Measurements from ENCODE around the gene ZNF700. TPM values are rescaled to one million over a fixed set of nuclear protein-coding genes. Genes with fewer than 3 reads are reported as not detected.

ZNF700 gene
- total and polyA plus RNA-seq, 9 of the 15 experiments (the other 6 are each of a cell fraction or from before 2014, with no cell fraction given), result 10.3 to 24.7 (median 14.1) TPM

DNA sequence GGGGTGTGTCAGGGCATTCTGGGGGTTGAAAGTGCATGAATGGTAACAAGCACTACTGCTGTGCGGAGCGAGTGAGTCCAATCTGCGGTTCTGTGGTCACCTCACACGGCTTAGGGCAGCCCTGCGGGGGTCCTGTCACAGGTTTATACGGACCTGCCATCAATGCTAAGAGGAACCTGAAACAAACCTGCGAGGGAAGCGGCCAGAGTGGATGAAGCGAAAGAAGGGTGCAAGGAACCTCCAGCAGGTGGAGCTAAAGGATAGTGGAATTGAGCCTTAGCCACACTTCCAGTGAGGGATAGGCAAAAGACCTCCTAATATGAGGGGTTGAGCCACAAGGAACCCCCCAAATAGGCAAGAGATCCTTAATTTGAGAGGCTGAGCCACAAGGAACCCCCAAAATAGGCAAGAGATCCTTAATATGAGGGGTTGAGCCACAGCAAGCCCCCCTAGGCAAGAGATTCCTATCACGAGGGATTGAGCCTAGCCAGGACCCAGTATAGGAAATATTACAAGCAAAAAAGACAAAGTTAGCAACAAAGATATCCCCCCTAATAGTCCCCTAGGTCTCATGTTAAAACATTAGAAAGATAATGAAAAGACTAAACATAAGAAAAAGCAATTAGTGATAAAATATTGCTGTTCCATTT, 43.6 kb upstream of the ZNF700 start (continued):
- TF ChIP-seq TEAD4 (IDR thresholded peaks at IDR 0.05; ENCODE audit: low read length) (no peak), TEAD4 (CRISPR knock-in tag; IDR thresholded peaks at IDR 0.05; ENCODE audit: borderline replicate concordance) (no peak), KLF13 (tag; IDR thresholded peaks at IDR 0.05; ENCODE audit: borderline replicate concordance, low read depth) (no peak), BRCA1 (IDR thresholded peaks at IDR 0.05) (no peak), BRCA1 (CRISPR knock-in tag; IDR thresholded peaks at IDR 0.05) (no peak), NCOR1 (IDR thresholded peaks at IDR 0.05) (no peak), CBX3 (IDR thresholded peaks at IDR 0.05; ENCODE audit: borderline replicate concordance in 1 of 2, low read length in 2 of 2) (0 out of 3 replicates have a peak, but pooled peaks of 1 of the 2 experiments have one; percentile 23), ELF1 (tag; IDR thresholded peaks at IDR 0.05) (no peak), ZNF766 (CRISPR knock-in tag; conservative IDR thresholded peaks at IDR 0.05) (no peak), SMC3 (conservative IDR thresholded peaks at IDR 0.05; ENCODE audit: insufficient read depth, low read depth, low read length) (peak; percentile 87), STAG1 (CRISPR knock-in tag; IDR thresholded peaks at IDR 0.05; ENCODE audit: borderline replicate concordance) (peak; percentile 56; the same call in 1 of the 2 replicates), ZNF408 (CRISPR knock-in tag; IDR thresholded peaks at IDR 0.05; ENCODE audit: low read depth) (no peak), HIVEP1 (CRISPR knock-in tag; IDR thresholded peaks at IDR 0.05) (no peak)
- TF ChIP-seq, protein P1, sequence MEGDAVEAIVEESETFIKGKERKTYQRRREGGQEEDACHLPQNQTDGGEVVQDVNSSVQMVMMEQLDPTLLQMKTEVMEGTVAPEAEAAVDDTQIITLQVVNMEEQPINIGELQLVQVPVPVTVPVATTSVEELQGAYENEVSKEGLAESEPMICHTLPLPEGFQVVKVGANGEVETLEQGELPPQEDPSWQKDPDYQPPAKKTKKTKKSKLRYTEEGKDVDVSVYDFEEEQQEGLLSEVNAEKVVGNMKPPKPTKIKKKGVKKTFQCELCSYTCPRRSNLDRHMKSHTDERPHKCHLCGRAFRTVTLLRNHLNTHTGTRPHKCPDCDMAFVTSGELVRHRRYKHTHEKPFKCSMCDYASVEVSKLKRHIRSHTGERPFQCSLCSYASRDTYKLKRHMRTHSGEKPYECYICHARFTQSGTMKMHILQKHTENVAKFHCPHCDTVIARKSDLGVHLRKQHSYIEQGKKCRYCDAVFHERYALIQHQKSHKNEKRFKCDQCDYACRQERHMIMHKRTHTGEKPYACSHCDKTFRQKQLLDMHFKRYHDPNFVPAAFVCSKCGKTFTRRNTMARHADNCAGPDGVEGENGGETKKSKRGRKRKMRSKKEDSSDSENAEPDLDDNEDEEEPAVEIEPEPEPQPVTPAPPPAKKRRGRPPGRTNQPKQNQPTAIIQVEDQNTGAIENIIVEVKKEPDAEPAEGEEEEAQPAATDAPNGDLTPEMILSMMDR (IDR thresholded peaks at IDR 0.05 in 2 of 3, conservative IDR thresholded peaks at IDR 0.05 in 1 of 3; ENCODE audit: insufficient read depth in 2 of 3, low read depth in 1 of 3, low read length in 3 of 3), result peak; percentile 75 to 81 (median 81)
- TF ChIP-seq, protein P2, sequence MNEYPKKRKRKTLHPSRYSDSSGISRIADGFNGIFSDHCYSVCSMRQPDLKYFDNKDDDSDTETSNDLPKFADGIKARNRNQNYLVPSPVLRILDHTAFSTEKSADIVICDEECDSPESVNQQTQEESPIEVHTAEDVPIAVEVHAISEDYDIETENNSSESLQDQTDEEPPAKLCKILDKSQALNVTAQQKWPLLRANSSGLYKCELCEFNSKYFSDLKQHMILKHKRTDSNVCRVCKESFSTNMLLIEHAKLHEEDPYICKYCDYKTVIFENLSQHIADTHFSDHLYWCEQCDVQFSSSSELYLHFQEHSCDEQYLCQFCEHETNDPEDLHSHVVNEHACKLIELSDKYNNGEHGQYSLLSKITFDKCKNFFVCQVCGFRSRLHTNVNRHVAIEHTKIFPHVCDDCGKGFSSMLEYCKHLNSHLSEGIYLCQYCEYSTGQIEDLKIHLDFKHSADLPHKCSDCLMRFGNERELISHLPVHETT (CRISPR knock-in tag; conservative IDR thresholded peaks at IDR 0.05 in 1 of 2, IDR thresholded peaks at IDR 0.05 in 1 of 2), result no peak
- TF ChIP-seq, protein P3, sequence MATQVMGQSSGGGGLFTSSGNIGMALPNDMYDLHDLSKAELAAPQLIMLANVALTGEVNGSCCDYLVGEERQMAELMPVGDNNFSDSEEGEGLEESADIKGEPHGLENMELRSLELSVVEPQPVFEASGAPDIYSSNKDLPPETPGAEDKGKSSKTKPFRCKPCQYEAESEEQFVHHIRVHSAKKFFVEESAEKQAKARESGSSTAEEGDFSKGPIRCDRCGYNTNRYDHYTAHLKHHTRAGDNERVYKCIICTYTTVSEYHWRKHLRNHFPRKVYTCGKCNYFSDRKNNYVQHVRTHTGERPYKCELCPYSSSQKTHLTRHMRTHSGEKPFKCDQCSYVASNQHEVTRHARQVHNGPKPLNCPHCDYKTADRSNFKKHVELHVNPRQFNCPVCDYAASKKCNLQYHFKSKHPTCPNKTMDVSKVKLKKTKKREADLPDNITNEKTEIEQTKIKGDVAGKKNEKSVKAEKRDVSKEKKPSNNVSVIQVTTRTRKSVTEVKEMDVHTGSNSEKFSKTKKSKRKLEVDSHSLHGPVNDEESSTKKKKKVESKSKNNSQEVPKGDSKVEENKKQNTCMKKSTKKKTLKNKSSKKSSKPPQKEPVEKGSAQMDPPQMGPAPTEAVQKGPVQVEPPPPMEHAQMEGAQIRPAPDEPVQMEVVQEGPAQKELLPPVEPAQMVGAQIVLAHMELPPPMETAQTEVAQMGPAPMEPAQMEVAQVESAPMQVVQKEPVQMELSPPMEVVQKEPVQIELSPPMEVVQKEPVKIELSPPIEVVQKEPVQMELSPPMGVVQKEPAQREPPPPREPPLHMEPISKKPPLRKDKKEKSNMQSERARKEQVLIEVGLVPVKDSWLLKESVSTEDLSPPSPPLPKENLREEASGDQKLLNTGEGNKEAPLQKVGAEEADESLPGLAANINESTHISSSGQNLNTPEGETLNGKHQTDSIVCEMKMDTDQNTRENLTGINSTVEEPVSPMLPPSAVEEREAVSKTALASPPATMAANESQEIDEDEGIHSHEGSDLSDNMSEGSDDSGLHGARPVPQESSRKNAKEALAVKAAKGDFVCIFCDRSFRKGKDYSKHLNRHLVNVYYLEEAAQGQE (IDR thresholded peaks at IDR 0.05; ENCODE audit: borderline replicate concordance), result peak; percentile 87
- TF ChIP-seq, protein P3 (CRISPR knock-in tag; IDR thresholded peaks at IDR 0.05; ENCODE audit: low read depth), result no peak
